ENCODE results near the gene PDX1. TPM values are rescaled to one million over a fixed set of nuclear protein-coding genes. Genes with fewer than 3 reads are reported as not detected.
A peak's percentile ranks its signal among the peaks of the same experiment; 100 is the strongest.

Gene PDX1
- total RNA-seq, 2 donors from 2014 or later, result not detected

DNA sequence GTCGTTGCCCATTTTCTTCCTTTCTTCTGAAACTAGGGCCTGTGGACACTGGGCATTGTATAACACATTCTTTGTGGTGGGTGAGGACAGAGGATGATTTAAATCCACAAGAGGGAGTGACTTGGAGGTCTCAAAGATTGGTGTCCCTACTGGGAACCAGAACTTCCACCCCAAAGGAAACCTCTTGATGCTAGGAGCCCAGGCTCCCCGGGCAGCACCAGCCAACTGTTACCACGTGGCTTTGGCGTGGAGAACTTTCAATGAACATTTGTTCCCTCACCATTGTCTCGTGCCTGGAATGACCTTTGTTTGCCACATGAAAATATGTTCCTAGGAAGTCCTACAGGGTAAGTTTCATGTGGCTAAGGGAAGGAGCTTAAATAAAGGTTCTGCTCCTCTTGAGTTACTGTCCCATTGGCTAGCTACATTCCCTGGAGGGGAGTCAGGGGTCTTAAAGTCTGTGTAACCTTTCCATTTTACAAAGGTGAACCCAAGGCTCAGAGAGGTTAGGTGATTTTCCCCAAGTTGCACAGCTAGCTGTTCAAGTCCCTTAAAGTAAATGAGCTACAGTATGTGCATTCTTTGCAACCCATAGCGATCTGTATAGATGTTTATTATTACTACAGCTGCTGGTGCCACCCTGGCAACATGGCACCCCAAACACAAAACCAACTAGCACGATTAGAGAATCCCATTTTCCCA, 54.3 kb downstream of the PDX1 start:
- H3K4me3 ChIP-seq, result no peak overlapping the region
- H3K27me3 ChIP-seq, result peaks cover 19 to 46% of the 10 kb centered on the region in 2 donors
- peaks cover 0 to 30% of the 10 kb centered on the region in 2 donors for H3K4me1 ChIP-seq
- H3K36me3 ChIP-seq, result no peaks in the 10 kb centered on the region
- peak; percentile 32 for DNase-seq (ENCODE audit: low spot score)
- H3K27ac ChIP-seq, result no peak overlapping the region
- TF ChIP-seq, protein P1, sequence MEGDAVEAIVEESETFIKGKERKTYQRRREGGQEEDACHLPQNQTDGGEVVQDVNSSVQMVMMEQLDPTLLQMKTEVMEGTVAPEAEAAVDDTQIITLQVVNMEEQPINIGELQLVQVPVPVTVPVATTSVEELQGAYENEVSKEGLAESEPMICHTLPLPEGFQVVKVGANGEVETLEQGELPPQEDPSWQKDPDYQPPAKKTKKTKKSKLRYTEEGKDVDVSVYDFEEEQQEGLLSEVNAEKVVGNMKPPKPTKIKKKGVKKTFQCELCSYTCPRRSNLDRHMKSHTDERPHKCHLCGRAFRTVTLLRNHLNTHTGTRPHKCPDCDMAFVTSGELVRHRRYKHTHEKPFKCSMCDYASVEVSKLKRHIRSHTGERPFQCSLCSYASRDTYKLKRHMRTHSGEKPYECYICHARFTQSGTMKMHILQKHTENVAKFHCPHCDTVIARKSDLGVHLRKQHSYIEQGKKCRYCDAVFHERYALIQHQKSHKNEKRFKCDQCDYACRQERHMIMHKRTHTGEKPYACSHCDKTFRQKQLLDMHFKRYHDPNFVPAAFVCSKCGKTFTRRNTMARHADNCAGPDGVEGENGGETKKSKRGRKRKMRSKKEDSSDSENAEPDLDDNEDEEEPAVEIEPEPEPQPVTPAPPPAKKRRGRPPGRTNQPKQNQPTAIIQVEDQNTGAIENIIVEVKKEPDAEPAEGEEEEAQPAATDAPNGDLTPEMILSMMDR (IDR thresholded peaks at IDR 0.05), result no peak
- no peaks in the 10 kb centered on the region for H3K9me3 ChIP-seq

Other genes with a start within 250 kb of the PDX1 start
- gene GSX1, start 127.5 kb upstream of the PDX1 start, total RNA-seq, result not detected
- gene CDX2, start 49.3 kb downstream of the PDX1 start, total RNA-seq, result not detected
- gene URAD, start 68.7 kb downstream of the PDX1 start, total RNA-seq, result not detected
- under 1 TPM; 0.12 to 0.26 TPM for gene FLT3, start 180.6 kb downstream of the PDX1 start, total RNA-seq
- gene PAN3, start 218.5 kb downstream of the PDX1 start, total RNA-seq, result 10 to 100 TPM in 1 of 2 donors, 1 to 10 TPM in 1; 8.7 to 12.0 TPM

Data from right atrium auricular region (tissue), 2 donors.